SU-DHL-6 (cell line): ENCODE data around the gene RBM4.

Experiments
- CTCF ChIP-seq: fragments of 200-600 bp; sonication (generic); IDR thresholded peaks from one replicate; pipeline ENCODE4 v1.5.1; 2017; ENCODE audit warnings: antibody characterized with exemption, mild to moderate bottlenecking, low read length, moderate library complexity; ENCODE audit not compliant: insufficient read depth, poor library complexity, severe bottlenecking
- EZH2phosphoT487 ChIP-seq: fragments of 200-600 bp; sonication (generic), shearing (Covaris generic); conservative IDR thresholded peaks from 2 replicates; pipeline ENCODE4 v1.6.1; 2018; ENCODE audit warnings: mild to moderate bottlenecking, antibody characterized with exemption, low read length, moderate library complexity, mixed read lengths

GRCh38 chr11:66626926-66627325, 11.6 kb upstream of the RBM4 start:
- TF ChIP-seq CTCF (no peak), EZH2phosphoT487 (no peak)
